ENCODE results near the gene ACTL6B.
A peak's percentile ranks its signal among the peaks of the same experiment; 100 is the strongest.
"Not testable (repeated sequence)": the region's sequence is repeated elsewhere in the genome, so short reads cannot be mapped to it uniquely, and the experiment has no call there.

Gene ACTL6B

DNA sequence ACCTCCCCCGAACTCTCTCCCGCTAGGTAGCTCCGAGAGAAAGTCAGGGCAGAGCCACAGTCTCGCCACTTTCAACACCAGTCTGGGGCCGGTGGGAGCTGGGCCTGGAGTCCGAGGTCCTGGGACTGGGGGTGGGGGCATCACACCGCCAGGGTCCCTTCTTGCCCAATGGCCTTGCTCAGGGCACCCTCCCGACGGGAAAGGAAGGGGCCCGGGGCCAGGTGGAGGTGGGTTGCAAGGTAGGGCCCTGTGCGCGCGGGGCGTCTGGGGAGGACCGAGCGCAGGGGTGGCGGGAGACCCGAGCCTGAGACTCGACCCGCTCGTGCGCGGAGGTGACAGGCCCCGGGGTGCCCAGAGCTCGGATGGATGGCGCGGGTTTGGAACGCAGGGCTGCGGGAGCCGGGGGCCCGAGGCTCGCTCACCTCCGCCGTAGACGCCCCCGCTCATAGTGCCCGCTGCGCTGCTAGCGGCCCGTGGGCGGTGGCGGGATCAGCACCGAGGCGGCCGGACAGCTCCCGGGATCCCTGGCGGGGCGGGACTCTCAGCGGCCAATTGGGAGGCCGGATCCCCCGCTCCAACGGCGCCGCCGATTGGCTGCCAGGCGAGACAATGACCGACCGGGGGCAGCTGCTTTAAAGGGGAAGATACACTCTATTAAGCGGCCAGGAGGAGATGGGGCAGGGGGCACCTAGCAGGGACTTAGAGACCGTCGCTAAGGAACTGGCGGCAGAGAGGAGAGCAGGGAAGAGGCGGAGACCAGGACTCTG is at the start of gene ACTL6B:
TSS of gene ACTL6B (minus strand) at position 541 of the 767 bp plus-strand sequence. CDS start at position 447, 94 bp downstream.
- Histone ChIP-seq H3K9ac (ENCODE audit: low read length) (no peak within 1 kb of the TSS), H3K4me3 (ENCODE audit: low read length) (no peak within 1 kb of the TSS), H3K9me3 (ENCODE audit: control insufficient read depth, low read length) (no peaks in the 10 kb centered on the region), H3K36me3 (ENCODE audit: control insufficient read depth, insufficient read depth, low read length, severe bottlenecking) (no peaks in the 10 kb centered on the region), H3K27me3 (replicated peaks; ENCODE audit: control insufficient read depth, insufficient read depth, low read length) (peaks cover 40% of the 10 kb centered on the region), H3K4me1 (ENCODE audit: control insufficient read depth, insufficient read depth, low read length) (no peaks in the 10 kb centered on the region)
- peak; percentile 39 for DNase-seq (ENCODE audit: low read depth)

- Histone ChIP-seq H3K36me3 (ENCODE audit: control insufficient read depth, insufficient read depth, low read length, severe bottlenecking) (no peaks in the 10 kb centered on the region), H3K4me3 (ENCODE audit: low read length) (peak overlapping the region; percentile 97), H3K9me3 (ENCODE audit: control insufficient read depth, low read length) (no peaks in the 10 kb centered on the region), H3K27me3 (replicated peaks; ENCODE audit: control insufficient read depth, insufficient read depth, low read length) (peaks cover 2% of the 10 kb centered on the region), H3K9ac (ENCODE audit: low read length) (peak overlapping the region; percentile 98), H3K4me1 (ENCODE audit: control insufficient read depth, insufficient read depth, low read length) (peaks cover 10% of the 10 kb centered on the region)
- peak; percentile 87 for DNase-seq (ENCODE audit: low read depth)
Measured at GRCh38 chr7:100705320-100705752, 49.1 kb upstream of the ACTL6B start.

GRCh38 chr7:100701089-100701488 is 44.8 kb upstream of the ACTL6B start:
- H3K4me1 ChIP-seq (ENCODE audit: control insufficient read depth, insufficient read depth, low read length); DNase-seq (ENCODE audit: low read depth); H3K27me3 ChIP-seq (replicated peaks; ENCODE audit: control insufficient read depth, insufficient read depth, low read length); H3K36me3 ChIP-seq (ENCODE audit: control insufficient read depth, insufficient read depth, low read length, severe bottlenecking); H3K4me3 ChIP-seq (ENCODE audit: low read length); H3K9ac ChIP-seq (ENCODE audit: low read length); H3K9me3 ChIP-seq (ENCODE audit: control insufficient read depth, low read length): not testable (repeated sequence)

- no peak for DNase-seq (ENCODE audit: low read depth)
- no peak overlapping the region for H3K9ac ChIP-seq (ENCODE audit: low read length)
- no peaks in the 10 kb centered on the region for H3K36me3 ChIP-seq (ENCODE audit: control insufficient read depth, insufficient read depth, low read length, severe bottlenecking)
- no peaks in the 10 kb centered on the region for H3K9me3 ChIP-seq (ENCODE audit: control insufficient read depth, low read length)
- H3K4me3 ChIP-seq (ENCODE audit: low read length) = no peak overlapping the region
- no peaks in the 10 kb centered on the region for H3K4me1 ChIP-seq (ENCODE audit: control insufficient read depth, insufficient read depth, low read length)
- H3K27me3 ChIP-seq (replicated peaks; ENCODE audit: control insufficient read depth, insufficient read depth, low read length) = peaks cover 9% of the 10 kb centered on the region
Measured at GRCh38 chr7:100699018-100699417, 42.8 kb upstream of the ACTL6B start.

DNA sequence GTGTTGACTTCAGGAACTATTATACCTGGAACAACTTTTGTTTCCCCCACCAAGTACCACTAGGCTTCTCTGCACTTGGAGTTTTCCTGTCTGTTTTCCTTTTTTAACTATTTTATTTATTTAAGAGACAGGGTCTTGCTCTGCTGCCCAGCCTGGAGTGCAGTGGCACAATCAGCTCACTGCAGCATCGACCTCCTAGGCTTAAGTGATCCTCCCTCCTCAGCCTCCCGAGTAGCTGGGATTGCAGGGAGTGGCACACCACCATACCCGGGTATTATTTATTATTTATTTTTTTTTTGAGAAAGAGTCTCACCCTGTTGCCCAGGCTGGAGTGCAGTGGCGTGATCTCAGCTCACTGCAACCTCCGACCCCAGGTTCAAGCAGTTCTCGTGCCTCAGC is 39.9 kb upstream of the ACTL6B start:
- H3K4me3 ChIP-seq (ENCODE audit: low read length) = no peak overlapping the region
- peaks cover 17% of the 10 kb centered on the region for H3K4me1 ChIP-seq (ENCODE audit: control insufficient read depth, insufficient read depth, low read length)
- H3K9ac ChIP-seq (ENCODE audit: low read length) = no peak overlapping the region
- no peaks in the 10 kb centered on the region for H3K9me3 ChIP-seq (ENCODE audit: control insufficient read depth, low read length)
- DNase-seq (ENCODE audit: low read depth) = no peak
- peaks cover 9% of the 10 kb centered on the region for H3K27me3 ChIP-seq (replicated peaks; ENCODE audit: control insufficient read depth, insufficient read depth, low read length)
- no peaks in the 10 kb centered on the region for H3K36me3 ChIP-seq (ENCODE audit: control insufficient read depth, insufficient read depth, low read length, severe bottlenecking)

GRCh38 chr7:100694098-100694745 is 38.0 kb upstream of the ACTL6B start, which contains the start of gene GIGYF1:
TSS of gene GIGYF1 (minus strand) at chr7:100694250. CDS start at chr7:100688238, 6,012 bp downstream.
- DNase-seq (ENCODE audit: low read depth) = peak; percentile 83
- Histone ChIP-seq H3K4me3 (ENCODE audit: low read length) (peak within 1 kb of the TSS; percentile 90), H3K4me1 (ENCODE audit: control insufficient read depth, insufficient read depth, low read length) (peaks cover 23% of the 10 kb centered on the region), H3K36me3 (ENCODE audit: control insufficient read depth, insufficient read depth, low read length, severe bottlenecking) (no peaks in the 10 kb centered on the region), H3K27me3 (replicated peaks; ENCODE audit: control insufficient read depth, insufficient read depth, low read length) (no peaks in the 10 kb centered on the region), H3K9ac (ENCODE audit: low read length) (peak within 1 kb of the TSS; percentile 91), H3K9me3 (ENCODE audit: control insufficient read depth, low read length) (no peaks in the 10 kb centered on the region)

DNA sequence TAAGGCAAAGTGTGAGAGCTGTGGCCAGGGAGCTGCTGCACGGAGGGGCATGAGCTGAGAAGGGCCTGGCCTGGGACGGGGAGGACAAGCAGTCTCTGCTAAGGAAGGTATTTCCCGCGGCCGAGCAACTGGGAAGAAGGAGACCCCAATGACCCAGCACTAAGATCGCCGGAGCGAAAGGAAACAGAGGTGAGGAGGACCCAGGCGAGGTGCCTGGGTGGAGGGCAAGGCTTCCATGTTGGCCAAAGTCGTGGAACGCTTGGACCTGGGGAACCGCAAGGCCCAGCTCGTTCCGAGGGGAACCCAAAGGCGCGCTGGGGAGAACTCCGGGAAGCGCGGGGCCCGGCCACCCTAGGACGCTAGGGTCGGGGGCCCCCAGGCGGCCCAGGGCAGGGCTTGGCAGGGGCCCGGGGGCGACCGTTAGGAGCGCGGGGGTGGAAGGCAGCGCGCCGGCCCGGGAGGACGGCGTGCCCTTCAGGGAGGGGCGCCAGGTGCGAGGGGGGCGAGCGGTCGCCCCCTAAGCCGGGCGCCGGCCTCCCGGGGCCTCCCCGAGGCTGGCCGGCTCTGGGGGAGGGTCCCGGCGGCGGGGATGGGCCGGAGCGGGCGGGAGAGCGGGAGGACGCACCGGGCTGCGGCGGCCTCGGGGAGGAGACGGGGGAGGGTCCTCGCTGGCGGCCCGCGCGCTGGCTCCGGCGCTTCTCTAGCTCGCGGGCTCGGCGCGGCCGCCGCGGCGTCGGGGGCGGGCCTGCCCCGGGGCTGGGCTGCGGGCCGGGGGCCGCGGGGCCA is 37.3 kb upstream of the ACTL6B start:
- H3K27me3 ChIP-seq (replicated peaks; ENCODE audit: control insufficient read depth, insufficient read depth, low read length) = no peaks in the 10 kb centered on the region
- peaks cover 23% of the 10 kb centered on the region for H3K4me1 ChIP-seq (ENCODE audit: control insufficient read depth, insufficient read depth, low read length)
- no peaks in the 10 kb centered on the region for H3K9me3 ChIP-seq (ENCODE audit: control insufficient read depth, low read length)
- no peaks in the 10 kb centered on the region for H3K36me3 ChIP-seq (ENCODE audit: control insufficient read depth, insufficient read depth, low read length, severe bottlenecking)
- peak overlapping the region; percentile 91 for H3K9ac ChIP-seq (ENCODE audit: low read length)
- DNase-seq (ENCODE audit: low read depth) = peak; percentile 57
- peak overlapping the region; percentile 90 for H3K4me3 ChIP-seq (ENCODE audit: low read length)

DNA sequence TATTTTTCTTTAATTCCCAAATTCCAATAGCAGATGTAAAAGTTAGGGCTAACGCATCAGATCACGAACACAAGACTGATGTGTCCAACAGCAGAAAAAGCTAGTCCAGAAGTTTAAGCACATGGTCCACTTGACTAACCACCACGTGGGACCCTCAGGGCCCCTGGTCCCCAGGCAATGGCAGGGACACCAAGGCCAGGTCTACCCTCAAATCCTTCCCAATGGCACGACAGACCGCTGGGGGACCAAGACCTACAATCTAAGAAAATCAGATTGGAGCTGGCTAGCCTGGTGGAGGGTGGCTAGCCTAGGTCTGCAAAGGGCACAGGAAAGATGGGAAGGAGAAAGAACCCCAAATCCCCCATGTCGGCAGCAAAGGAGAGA is 36.3 kb upstream of the ACTL6B start:
- H3K27me3 ChIP-seq (replicated peaks; ENCODE audit: control insufficient read depth, insufficient read depth, low read length) = no peaks in the 10 kb centered on the region
- DNase-seq (ENCODE audit: low read depth) = no peak
- peaks cover 3% of the 10 kb centered on the region for H3K36me3 ChIP-seq (ENCODE audit: control insufficient read depth, insufficient read depth, low read length, severe bottlenecking)
- H3K4me3 ChIP-seq (ENCODE audit: low read length) = peak overlapping the region; percentile 90
- H3K9me3 ChIP-seq (ENCODE audit: control insufficient read depth, low read length) = no peaks in the 10 kb centered on the region
- H3K9ac ChIP-seq (ENCODE audit: low read length) = peak overlapping the region; percentile 91
- H3K4me1 ChIP-seq (ENCODE audit: control insufficient read depth, insufficient read depth, low read length) = peaks cover 30% of the 10 kb centered on the region

DNA sequence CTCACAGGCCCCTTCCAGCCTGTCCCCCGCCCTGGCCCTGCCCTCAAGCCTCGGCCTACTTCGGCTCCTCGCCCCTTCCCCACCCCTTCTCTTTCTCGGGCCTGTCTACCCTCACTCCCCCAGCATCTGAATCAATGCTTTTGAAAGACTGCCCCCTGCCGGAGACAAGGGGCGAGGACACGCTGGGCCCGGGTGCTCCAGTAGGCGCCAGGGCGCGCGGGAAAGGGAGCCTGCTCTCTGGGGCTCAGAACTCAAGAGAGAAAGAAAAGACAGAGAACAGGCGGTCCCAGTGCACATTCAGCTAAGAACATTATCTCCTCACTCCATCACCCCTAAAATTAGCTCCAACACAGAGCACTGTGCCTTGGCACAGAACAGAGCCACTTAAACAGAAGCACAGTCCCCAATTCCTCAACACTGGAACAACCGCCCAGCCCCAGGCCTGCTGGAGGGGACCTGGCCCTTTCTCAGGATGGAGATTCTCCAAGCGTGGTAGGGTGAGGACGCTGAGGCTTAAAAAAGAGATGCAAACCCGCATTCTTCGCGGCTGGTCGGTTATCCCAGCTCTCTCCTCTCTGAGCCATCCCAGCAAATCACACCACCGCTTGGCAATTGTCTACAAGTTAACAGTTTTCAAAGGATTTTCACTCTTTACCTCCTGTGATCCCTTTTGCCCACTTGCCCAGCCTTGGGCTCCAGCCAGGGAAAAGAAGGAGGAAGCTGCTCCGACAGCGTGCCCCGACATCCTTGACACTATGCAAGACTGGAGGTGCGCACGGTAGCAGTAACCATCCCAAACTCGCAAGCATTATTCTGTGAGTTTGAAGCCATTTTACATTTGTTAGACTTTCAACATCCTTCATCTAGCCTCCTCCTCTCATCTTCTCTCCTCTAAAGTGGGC is 35.7 kb upstream of the ACTL6B start:
- peaks cover 7% of the 10 kb centered on the region for H3K36me3 ChIP-seq (ENCODE audit: control insufficient read depth, insufficient read depth, low read length, severe bottlenecking)
- peak; percentile 93 for DNase-seq (ENCODE audit: low read depth)
- peaks cover 30% of the 10 kb centered on the region for H3K4me1 ChIP-seq (ENCODE audit: control insufficient read depth, insufficient read depth, low read length)
- H3K9ac ChIP-seq (ENCODE audit: low read length) = peak overlapping the region; percentile 91
- H3K27me3 ChIP-seq (replicated peaks; ENCODE audit: control insufficient read depth, insufficient read depth, low read length) = no peaks in the 10 kb centered on the region
- H3K9me3 ChIP-seq (ENCODE audit: control insufficient read depth, low read length) = no peaks in the 10 kb centered on the region
- peak overlapping the region; percentile 90 for H3K4me3 ChIP-seq (ENCODE audit: low read length)

DNA sequence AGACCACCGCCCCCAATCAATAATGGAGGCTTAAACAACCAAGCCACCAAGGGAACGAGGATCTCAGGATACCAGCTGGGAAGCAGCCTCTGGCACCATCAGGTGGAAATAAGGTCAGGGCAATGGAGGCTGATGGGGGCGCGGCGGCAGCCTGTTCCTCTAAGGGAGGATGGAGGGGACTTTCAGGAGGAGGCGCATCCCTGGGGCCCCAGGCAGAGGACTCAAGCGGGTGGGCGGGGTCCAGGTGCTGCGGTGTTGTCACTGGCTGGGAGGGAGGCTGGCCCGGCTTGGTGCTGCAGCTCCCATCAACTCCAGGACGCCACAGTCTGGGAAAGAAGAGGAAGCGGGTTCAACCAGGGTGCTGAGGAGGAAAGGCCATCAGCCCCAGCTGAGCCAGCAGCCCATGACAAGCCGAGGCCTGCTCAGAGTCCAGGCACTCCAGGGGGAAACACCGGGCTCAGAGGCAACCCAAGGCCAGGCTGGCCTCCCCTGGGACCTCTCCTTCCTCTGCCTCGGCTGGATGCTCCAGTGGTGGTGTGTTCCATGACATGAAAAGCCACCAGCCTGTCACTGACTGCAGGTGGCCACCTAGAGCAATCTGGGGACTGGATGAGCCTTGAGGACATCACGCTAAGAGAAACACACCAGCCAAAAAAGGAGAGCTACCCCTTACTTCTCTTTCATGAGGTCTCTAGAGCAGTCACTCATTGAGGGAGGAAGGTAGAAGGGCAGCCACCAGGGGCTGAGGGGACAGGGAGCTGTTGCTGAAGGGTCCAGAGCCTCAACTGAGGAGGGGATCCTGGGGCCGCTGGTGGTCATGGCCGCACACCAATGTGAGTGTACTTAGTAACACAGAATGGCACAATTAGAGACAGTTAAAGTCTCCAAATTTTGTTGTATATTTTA is 33.2 kb upstream of the ACTL6B start:
- no peak for DNase-seq (ENCODE audit: low read depth)
- H3K27me3 ChIP-seq (replicated peaks; ENCODE audit: control insufficient read depth, insufficient read depth, low read length) = no peaks in the 10 kb centered on the region
- H3K9ac ChIP-seq (ENCODE audit: low read length) = no peak overlapping the region
- H3K9me3 ChIP-seq (ENCODE audit: control insufficient read depth, low read length) = no peaks in the 10 kb centered on the region
- peaks cover 30% of the 10 kb centered on the region for H3K4me1 ChIP-seq (ENCODE audit: control insufficient read depth, insufficient read depth, low read length)
- H3K4me3 ChIP-seq (ENCODE audit: low read length) = no peak overlapping the region
- H3K36me3 ChIP-seq (ENCODE audit: control insufficient read depth, insufficient read depth, low read length, severe bottlenecking) = peaks cover 29% of the 10 kb centered on the region
